Measurements from ENCODE around the gene CTPS1. TPM values are rescaled to one million over a fixed set of nuclear protein-coding genes. Genes with fewer than 3 reads are reported as not detected.

Gene CTPS1
- polyA plus RNA-seq, 1 donor from 2014 or later: 76.1 TPM

- no peak overlapping the region for H3K4me2 ChIP-seq (ENCODE audit: low read length)
- H3K9me3 ChIP-seq (ENCODE audit: low read length): no peaks in the 10 kb centered on the region
- H3K4me3 ChIP-seq (ENCODE audit: low read length): no peak overlapping the region
- H3F3A ChIP-seq (ENCODE audit: insufficient read depth, low read length, poor library complexity, severe bottlenecking): no peaks in the 10 kb centered on the region
- H3K36me3 ChIP-seq (ENCODE audit: insufficient read depth, low read length): no peaks in the 10 kb centered on the region
- no peaks in the 10 kb centered on the region for H3K27me3 ChIP-seq (ENCODE audit: insufficient read depth, low read depth, low read length)
- no peaks in the 10 kb centered on the region for H3K9me2 ChIP-seq (ENCODE audit: insufficient read depth, low read length)
- no peaks in the 10 kb centered on the region for H4K20me1 ChIP-seq (ENCODE audit: insufficient read depth)
- no peak overlapping the region for H2AFZ ChIP-seq (ENCODE audit: low read depth, low read length)
- H3K27ac ChIP-seq (ENCODE audit: low read length): no peak overlapping the region
- TF ChIP-seq MXI1 (conservative IDR thresholded peaks at IDR 0.05; ENCODE audit: poor library complexity, severe bottlenecking) (no peak), RAD21 (conservative IDR thresholded peaks at IDR 0.05) (no peak), TAF1 (IDR thresholded peaks at IDR 0.05; ENCODE audit: low read depth) (no peak), SMC3 (conservative IDR thresholded peaks at IDR 0.05; ENCODE audit: poor library complexity) (no peak), POLR2AphosphoS5 (IDR thresholded peaks at IDR 0.05) (no peak)
- no peaks in the 10 kb centered on the region for H3K79me2 ChIP-seq (replicated peaks; ENCODE audit: insufficient read depth, low read length)
- no peak overlapping the region for H3K9ac ChIP-seq (ENCODE audit: low read length)
Measured at GRCh38 chr1:40966417-40966816, 13.1 kb upstream of the CTPS1 start.

GRCh38 chr1:40969445-40969844, 10.1 kb upstream of the CTPS1 start:
- H3K4me2 ChIP-seq (ENCODE audit: low read length): no peak overlapping the region
- H3K9ac ChIP-seq (ENCODE audit: low read length): no peak overlapping the region
- no peaks in the 10 kb centered on the region for H3F3A ChIP-seq (ENCODE audit: insufficient read depth, low read length, poor library complexity, severe bottlenecking)
- H2AFZ ChIP-seq (ENCODE audit: low read depth, low read length): no peak overlapping the region
- no peak overlapping the region for H3K27ac ChIP-seq (ENCODE audit: low read length)
- no peaks in the 10 kb centered on the region for H3K9me3 ChIP-seq (ENCODE audit: low read length)
- H3K36me3 ChIP-seq (ENCODE audit: insufficient read depth, low read length): no peaks in the 10 kb centered on the region
- no peak overlapping the region for H3K4me3 ChIP-seq (ENCODE audit: low read length)
- H4K20me1 ChIP-seq (ENCODE audit: insufficient read depth): no peaks in the 10 kb centered on the region
- no peaks in the 10 kb centered on the region for H3K9me2 ChIP-seq (ENCODE audit: insufficient read depth, low read length)
- H3K27me3 ChIP-seq (ENCODE audit: insufficient read depth, low read depth, low read length): no peaks in the 10 kb centered on the region
- H3K79me2 ChIP-seq (replicated peaks; ENCODE audit: insufficient read depth, low read length): no peaks in the 10 kb centered on the region
- TF ChIP-seq EP300 (conservative IDR thresholded peaks at IDR 0.05; ENCODE audit: poor library complexity, severe bottlenecking) (no peak), RAD21 (conservative IDR thresholded peaks at IDR 0.05) (no peak), EZH2 (IDR thresholded peaks at IDR 0.05; ENCODE audit: borderline replicate concordance, insufficient read depth, low read length, poor library complexity, severe bottlenecking) (no peak), MXI1 (conservative IDR thresholded peaks at IDR 0.05; ENCODE audit: poor library complexity, severe bottlenecking) (no peak), TAF1 (IDR thresholded peaks at IDR 0.05; ENCODE audit: low read depth) (no peak), SMC3 (conservative IDR thresholded peaks at IDR 0.05; ENCODE audit: poor library complexity) (no peak), POLR2AphosphoS5 (IDR thresholded peaks at IDR 0.05) (no peak)

- Histone ChIP-seq H3K9ac (ENCODE audit: low read length) (no peak overlapping the region), H3K36me3 (ENCODE audit: insufficient read depth, low read length) (no peaks in the 10 kb centered on the region), H3K79me2 (replicated peaks; ENCODE audit: insufficient read depth, low read length) (no peaks in the 10 kb centered on the region), H3K27me3 (ENCODE audit: insufficient read depth, low read depth, low read length) (no peaks in the 10 kb centered on the region), H3K27ac (ENCODE audit: low read length) (no peak overlapping the region), H3K4me3 (ENCODE audit: low read length) (no peak overlapping the region), H2AFZ (ENCODE audit: low read depth, low read length) (no peak overlapping the region), H3K9me3 (ENCODE audit: low read length) (no peaks in the 10 kb centered on the region), H3F3A (ENCODE audit: insufficient read depth, low read length, poor library complexity, severe bottlenecking) (no peaks in the 10 kb centered on the region), H3K4me2 (ENCODE audit: low read length) (no peak overlapping the region), H4K20me1 (ENCODE audit: insufficient read depth) (no peaks in the 10 kb centered on the region), H3K9me2 (ENCODE audit: insufficient read depth, low read length) (no peaks in the 10 kb centered on the region)
- TF ChIP-seq POLR2AphosphoS5 (IDR thresholded peaks at IDR 0.05): no peak
- no peak for TF ChIP-seq TAF1 (IDR thresholded peaks at IDR 0.05; ENCODE audit: low read depth)
- TF ChIP-seq EP300 (conservative IDR thresholded peaks at IDR 0.05; ENCODE audit: poor library complexity, severe bottlenecking): no peak
- TF ChIP-seq CTCF (IDR thresholded peaks at IDR 0.05; ENCODE audit: poor library complexity, severe bottlenecking): no peak
- TF ChIP-seq MXI1 (conservative IDR thresholded peaks at IDR 0.05; ENCODE audit: poor library complexity, severe bottlenecking): no peak
- TF ChIP-seq REST (IDR thresholded peaks at IDR 0.05; ENCODE audit: borderline replicate concordance): no peak
- no peak for TF ChIP-seq EZH2 (IDR thresholded peaks at IDR 0.05; ENCODE audit: borderline replicate concordance, insufficient read depth, low read length, poor library complexity, severe bottlenecking)
- no peak for TF ChIP-seq RAD21 (conservative IDR thresholded peaks at IDR 0.05)
- TF ChIP-seq SMC3 (conservative IDR thresholded peaks at IDR 0.05; ENCODE audit: poor library complexity): no peak
Measured at GRCh38 chr1:40971966-40972365, 7.5 kb upstream of the CTPS1 start.
